Measurements from ENCODE around the gene ANKS1B.

ANKS1B gene

GRCh38 chr12:99528478-99528877 is 456.3 kb downstream of the ANKS1B start:
- Histone ChIP-seq H3K9me3 (ENCODE audit: control insufficient read depth, low read length) (no peaks in the 10 kb centered on the region), H3K27ac (ENCODE audit: low read depth, low read length, severe bottlenecking) (no peak overlapping the region), H3K4me1 (ENCODE audit: control insufficient read depth, insufficient read depth, low read length, poor library complexity, severe bottlenecking) (no peaks in the 10 kb centered on the region), H3K36me3 (ENCODE audit: control insufficient read depth, insufficient read depth, low read length) (no peaks in the 10 kb centered on the region), H3K4me3 (ENCODE audit: extremely low read depth, insufficient read depth, low read length, poor library complexity, severe bottlenecking) (no peak overlapping the region)

GRCh38 chr12:99523853-99524252 is 460.9 kb downstream of the ANKS1B start:
- Histone ChIP-seq H3K4me1 (ENCODE audit: control insufficient read depth, insufficient read depth, low read length, poor library complexity, severe bottlenecking) (no peaks in the 10 kb centered on the region), H3K27ac (ENCODE audit: low read depth, low read length, severe bottlenecking) (no peak overlapping the region), H3K36me3 (ENCODE audit: control insufficient read depth, insufficient read depth, low read length) (no peaks in the 10 kb centered on the region), H3K9me3 (ENCODE audit: control insufficient read depth, low read length) (no peaks in the 10 kb centered on the region), H3K4me3 (ENCODE audit: extremely low read depth, insufficient read depth, low read length, poor library complexity, severe bottlenecking) (no peak overlapping the region)
- 67 to 100% methylated on average over 1 of the region's 2 CpGs for WGBS, 2 experiments (ENCODE audit: insufficient coverage in 2 of 2)

- no peak overlapping the region for H3K27ac ChIP-seq (ENCODE audit: low read depth, low read length, severe bottlenecking)
- no peaks in the 10 kb centered on the region for H3K9me3 ChIP-seq (ENCODE audit: control insufficient read depth, low read length)
- no peaks in the 10 kb centered on the region for H3K36me3 ChIP-seq (ENCODE audit: control insufficient read depth, insufficient read depth, low read length)
- no peaks in the 10 kb centered on the region for H3K4me1 ChIP-seq (ENCODE audit: control insufficient read depth, insufficient read depth, low read length, poor library complexity, severe bottlenecking)
- H3K4me3 ChIP-seq (ENCODE audit: extremely low read depth, insufficient read depth, low read length, poor library complexity, severe bottlenecking), result no peak overlapping the region
- WGBS, 2 experiments (ENCODE audit: insufficient coverage in 2 of 2), result no CpG with 5 or more reads among the region's 2 CpGs
Measured at GRCh38 chr12:99522456-99522855, 462.3 kb downstream of the ANKS1B start.

- no peak overlapping the region for H3K4me3 ChIP-seq (ENCODE audit: extremely low read depth, insufficient read depth, low read length, poor library complexity, severe bottlenecking)
- no peak overlapping the region for H3K27ac ChIP-seq (ENCODE audit: low read depth, low read length, severe bottlenecking)
- no peaks in the 10 kb centered on the region for H3K9me3 ChIP-seq (ENCODE audit: control insufficient read depth, low read length)
- no peaks in the 10 kb centered on the region for H3K4me1 ChIP-seq (ENCODE audit: control insufficient read depth, insufficient read depth, low read length, poor library complexity, severe bottlenecking)
- WGBS, 2 experiments (ENCODE audit: insufficient coverage in 2 of 2), result 83 to 86% methylated on average over 1 of the region's 3 CpGs
- no peaks in the 10 kb centered on the region for H3K36me3 ChIP-seq (ENCODE audit: control insufficient read depth, insufficient read depth, low read length)
Measured at GRCh38 chr12:99521664-99522063, 463.1 kb downstream of the ANKS1B start.

- H3K9me3 ChIP-seq (ENCODE audit: control insufficient read depth, low read length), result peaks cover 3% of the 10 kb centered on the region
Measured at GRCh38 chr12:99513066-99513465, 471.7 kb downstream of the ANKS1B start.

GRCh38 chr12:99505805-99506204 is 478.9 kb downstream of the ANKS1B start:
- Histone ChIP-seq H3K36me3 (ENCODE audit: control insufficient read depth, insufficient read depth, low read length) (no peaks in the 10 kb centered on the region), H3K27ac (ENCODE audit: low read depth, low read length, severe bottlenecking) (no peak overlapping the region), H3K9me3 (ENCODE audit: control insufficient read depth, low read length) (peaks cover 3% of the 10 kb centered on the region), H3K4me1 (ENCODE audit: control insufficient read depth, insufficient read depth, low read length, poor library complexity, severe bottlenecking) (no peaks in the 10 kb centered on the region), H3K4me3 (ENCODE audit: extremely low read depth, insufficient read depth, low read length, poor library complexity, severe bottlenecking) (no peak overlapping the region)
- no CpG with 5 or more reads among the region's 3 CpGs for WGBS, 2 experiments (ENCODE audit: insufficient coverage in 2 of 2)

More at GRCh38 chr12:99513066-99513465, 471.7 kb downstream of the ANKS1B start:
- H3K4me3 ChIP-seq (ENCODE audit: extremely low read depth, insufficient read depth, low read length, poor library complexity, severe bottlenecking), result no peak overlapping the region
- WGBS, 2 experiments (ENCODE audit: insufficient coverage in 2 of 2), result no CpG with 5 or more reads among the region's 2 CpGs
- H3K4me1 ChIP-seq (ENCODE audit: control insufficient read depth, insufficient read depth, low read length, poor library complexity, severe bottlenecking), result no peaks in the 10 kb centered on the region
- no peak overlapping the region for H3K27ac ChIP-seq (ENCODE audit: low read depth, low read length, severe bottlenecking)
- no peaks in the 10 kb centered on the region for H3K36me3 ChIP-seq (ENCODE audit: control insufficient read depth, insufficient read depth, low read length)

GRCh38 chr12:99498756-99499155 is 486.0 kb downstream of the ANKS1B start:
- H3K36me3 ChIP-seq (ENCODE audit: control insufficient read depth, insufficient read depth, low read length), result no peaks in the 10 kb centered on the region
- H3K4me1 ChIP-seq (ENCODE audit: control insufficient read depth, insufficient read depth, low read length, poor library complexity, severe bottlenecking), result peaks cover 16% of the 10 kb centered on the region
- H3K27ac ChIP-seq (ENCODE audit: low read depth, low read length, severe bottlenecking), result peak overlapping the region; percentile 24
- WGBS, 2 experiments (ENCODE audit: insufficient coverage in 2 of 2), result 62% methylated on average over 2 of the region's 3 CpGs; no CpG with 5 or more reads in 1 of the 2 experiments
- no peaks in the 10 kb centered on the region for H3K9me3 ChIP-seq (ENCODE audit: control insufficient read depth, low read length)
- H3K4me3 ChIP-seq (ENCODE audit: extremely low read depth, insufficient read depth, low read length, poor library complexity, severe bottlenecking), result no peak overlapping the region

- no peaks in the 10 kb centered on the region for H3K36me3 ChIP-seq (ENCODE audit: control insufficient read depth, insufficient read depth, low read length)
- no peak overlapping the region for H3K4me3 ChIP-seq (ENCODE audit: extremely low read depth, insufficient read depth, low read length, poor library complexity, severe bottlenecking)
- H3K4me1 ChIP-seq (ENCODE audit: control insufficient read depth, insufficient read depth, low read length, poor library complexity, severe bottlenecking), result peaks cover 16% of the 10 kb centered on the region
- no CpG with 5 or more reads among the region's 1 CpG for WGBS, 2 experiments (ENCODE audit: insufficient coverage in 2 of 2)
- H3K27ac ChIP-seq (ENCODE audit: low read depth, low read length, severe bottlenecking), result no peak overlapping the region
- H3K9me3 ChIP-seq (ENCODE audit: control insufficient read depth, low read length), result no peaks in the 10 kb centered on the region
Measured at GRCh38 chr12:99495799-99496198, 488.9 kb downstream of the ANKS1B start.

- no peaks in the 10 kb centered on the region for H3K9me3 ChIP-seq (ENCODE audit: control insufficient read depth, low read length)
- no CpG with 5 or more reads among the region's 1 CpG for WGBS, 2 experiments (ENCODE audit: insufficient coverage in 2 of 2)
- no peak overlapping the region for H3K4me3 ChIP-seq (ENCODE audit: extremely low read depth, insufficient read depth, low read length, poor library complexity, severe bottlenecking)
- H3K4me1 ChIP-seq (ENCODE audit: control insufficient read depth, insufficient read depth, low read length, poor library complexity, severe bottlenecking), result peaks cover 5% of the 10 kb centered on the region
- H3K27ac ChIP-seq (ENCODE audit: low read depth, low read length, severe bottlenecking), result no peak overlapping the region
- no peaks in the 10 kb centered on the region for H3K36me3 ChIP-seq (ENCODE audit: control insufficient read depth, insufficient read depth, low read length)
Measured at GRCh38 chr12:99493197-99493596, 491.5 kb downstream of the ANKS1B start.

- H3K27ac ChIP-seq (ENCODE audit: low read depth, low read length, severe bottlenecking), result no peak overlapping the region
- no peaks in the 10 kb centered on the region for H3K4me1 ChIP-seq (ENCODE audit: control insufficient read depth, insufficient read depth, low read length, poor library complexity, severe bottlenecking)
- H3K9me3 ChIP-seq (ENCODE audit: control insufficient read depth, low read length), result no peaks in the 10 kb centered on the region
- H3K4me3 ChIP-seq (ENCODE audit: extremely low read depth, insufficient read depth, low read length, poor library complexity, severe bottlenecking), result no peak overlapping the region
- no peaks in the 10 kb centered on the region for H3K36me3 ChIP-seq (ENCODE audit: control insufficient read depth, insufficient read depth, low read length)
- no CpG with 5 or more reads among the region's 1 CpG for WGBS, 2 experiments (ENCODE audit: insufficient coverage in 2 of 2)
Measured at GRCh38 chr12:99486277-99486676, 498.5 kb downstream of the ANKS1B start.

GRCh38 chr12:99479149-99479548 is 505.6 kb downstream of the ANKS1B start:
- no peak overlapping the region for H3K4me3 ChIP-seq (ENCODE audit: extremely low read depth, insufficient read depth, low read length, poor library complexity, severe bottlenecking)
- no peaks in the 10 kb centered on the region for H3K36me3 ChIP-seq (ENCODE audit: control insufficient read depth, insufficient read depth, low read length)
- no peak overlapping the region for H3K27ac ChIP-seq (ENCODE audit: low read depth, low read length, severe bottlenecking)
- no peaks in the 10 kb centered on the region for H3K9me3 ChIP-seq (ENCODE audit: control insufficient read depth, low read length)
- H3K4me1 ChIP-seq (ENCODE audit: control insufficient read depth, insufficient read depth, low read length, poor library complexity, severe bottlenecking), result no peaks in the 10 kb centered on the region

GRCh38 chr12:99476956-99477355 is 507.8 kb downstream of the ANKS1B start:
- no peaks in the 10 kb centered on the region for H3K4me1 ChIP-seq (ENCODE audit: control insufficient read depth, insufficient read depth, low read length, poor library complexity, severe bottlenecking)
- H3K4me3 ChIP-seq (ENCODE audit: extremely low read depth, insufficient read depth, low read length, poor library complexity, severe bottlenecking), result no peak overlapping the region
- H3K27ac ChIP-seq (ENCODE audit: low read depth, low read length, severe bottlenecking), result no peak overlapping the region
- 80 to 89% methylated on average over 1 to 2 of the region's 2 CpGs for WGBS, 2 experiments (ENCODE audit: insufficient coverage in 2 of 2)
- no peaks in the 10 kb centered on the region for H3K9me3 ChIP-seq (ENCODE audit: control insufficient read depth, low read length)
- H3K36me3 ChIP-seq (ENCODE audit: control insufficient read depth, insufficient read depth, low read length), result no peaks in the 10 kb centered on the region

All from mesodermal cell (in vitro differentiated cells).